WTC11 (cell line): Measurements from ENCODE around the gene GYS1. TPM values are rescaled to one million over a fixed set of nuclear protein-coding genes. Genes with fewer than 3 reads are reported as not detected.

ENCODE experiments used
- ATAC-seq: fragments of 200-7000 bp; cut with Tn5 transposase; 2 replicates; pipeline ENCODE4 v1.10.0; 2021; ENCODE audit warnings: mild to moderate bottlenecking, moderate library complexity
- CTCF ChIA-PET: fragments of 300-600 bp; sonication (Branson Sonifier 250); formaldehyde crosslinking; loops from one replicate; lab custom pipeline; 2021; ENCODE audit warnings: antibody characterized with exemption; lab: Charles Lee
- POLR2A ChIA-PET: fragments of 350-600 bp; sonication (Branson Sonifier 250); formaldehyde crosslinking; loops from one replicate; lab custom pipeline; 2021; ENCODE audit warnings: antibody characterized with exemption; lab: Charles Lee
- DNase-seq: peaks from one replicate; pipeline ENCODE4 v3.0.0; 2021; ENCODE audit warnings: low spot score
- H3K27ac Mint-ChIP-seq: 2 replicates; pipeline ENCODE4 v1.8.0; 2021; ENCODE audit warnings: mixed read lengths
- H3K27me3 Mint-ChIP-seq: 2 replicates; pipeline ENCODE4 v1.8.0; 2021; ENCODE audit warnings: low read depth, mild to moderate bottlenecking, moderate library complexity, mixed read lengths
- H3K36me3 Mint-ChIP-seq: 2 replicates; pipeline ENCODE4 v1.8.0; 2021; ENCODE audit warnings: mixed read lengths
- H3K4me1 Mint-ChIP-seq: 2 replicates; pipeline ENCODE4 v1.8.0; 2022; ENCODE audit warnings: mixed read lengths
- H3K4me3 Mint-ChIP-seq: 2 replicates; pipeline ENCODE4 v1.8.0; 2021; ENCODE audit warnings: mild to moderate bottlenecking, moderate library complexity, mixed read lengths
- H3K9me3 Mint-ChIP-seq: 2 replicates; pipeline ENCODE4 v1.8.0; 2021; ENCODE audit warnings: mixed read lengths
- ETV6 ChIP-seq: sonication (generic); formaldehyde crosslinking; IDR thresholded peaks from 2 replicates; pipeline ENCODE4 v1.8.1; 2022; ENCODE audit warnings: mild to moderate bottlenecking, missing genetic modification reagents
- FOXK1 ChIP-seq: sonication (generic); formaldehyde crosslinking; IDR thresholded peaks from 2 replicates; pipeline ENCODE4 v1.8.0; 2022; ENCODE audit warnings: mild to moderate bottlenecking, moderate library complexity, missing genetic modification reagents
- GTF2I ChIP-seq: fragments of 250-450 bp; sonication (Bioruptor Pico); conservative IDR thresholded peaks from 2 replicates; pipeline ENCODE4 v1.4.0; 2021; ENCODE audit warnings: mild to moderate bottlenecking
- JUN ChIP-seq: sonication (generic); formaldehyde crosslinking; IDR thresholded peaks from 2 replicates; pipeline ENCODE4 v1.8.0; 2023; ENCODE audit warnings: mild to moderate bottlenecking, missing genetic modification reagents
- MYBL2 ChIP-seq: sonication (generic); formaldehyde crosslinking; IDR thresholded peaks from 2 replicates; pipeline ENCODE4 v1.8.1; 2023; ENCODE audit warnings: mild to moderate bottlenecking, moderate library complexity, missing genetic modification reagents
- NFYB ChIP-seq: sonication (generic); formaldehyde crosslinking; conservative IDR thresholded peaks from 2 replicates; pipeline ENCODE4 v1.8.0; 2022; ENCODE audit warnings: low read depth, missing genetic modification reagents
- OVOL2 ChIP-seq: fragments of 250-450 bp; sonication (Bioruptor Pico); IDR thresholded peaks from 2 replicates; pipeline ENCODE4 v1.9.0; 2021; ENCODE audit warnings: mild to moderate bottlenecking, borderline replicate concordance
- RORB ChIP-seq: fragments of 250-450 bp; sonication (Bioruptor Pico); IDR thresholded peaks from 2 replicates; pipeline ENCODE4 v1.9.0; 2021; ENCODE audit warnings: mild to moderate bottlenecking
- TEAD1 ChIP-seq: sonication (generic); formaldehyde crosslinking; IDR thresholded peaks from 2 replicates; pipeline ENCODE4 v1.8.0; 2022; ENCODE audit warnings: mild to moderate bottlenecking, missing genetic modification reagents
- ZNF121 ChIP-seq: sonication (generic); formaldehyde crosslinking; IDR thresholded peaks from 2 replicates; pipeline ENCODE4 v1.8.0; 2023; ENCODE audit warnings: missing genetic modification reagents
- ZNF263 ChIP-seq: sonication (generic); formaldehyde crosslinking; IDR thresholded peaks from 2 replicates; pipeline ENCODE4 v1.8.1; 2022; ENCODE audit warnings: low read depth, mild to moderate bottlenecking, moderate library complexity, missing genetic modification reagents
- total RNA-seq: library from RNA; stranded (reverse); gene quantifications from 3 replicates; pipeline ENCODE4 v1.2.3, GENCODE V29; 2021
- TF ChIP-seq, protein P1 (sequence below): sonication (generic); formaldehyde crosslinking; conservative IDR thresholded peaks from 2 replicates; pipeline ENCODE4 v1.8.1; 2023; ENCODE audit warnings: mild to moderate bottlenecking, low read depth, missing genetic modification reagents, moderate library complexity
- TF ChIP-seq, protein P2 (sequence below): fragments of 250-450 bp; sonication (Bioruptor Pico); IDR thresholded peaks from 2 replicates; pipeline ENCODE4 v1.9.0; 2021; ENCODE audit warnings: mild to moderate bottlenecking
- TF ChIP-seq, protein P3 (sequence below): sonication (generic); formaldehyde crosslinking; IDR thresholded peaks from 2 replicates; pipeline ENCODE4 v1.8.1; 2023; ENCODE audit warnings: mild to moderate bottlenecking, missing genetic modification reagents, moderate library complexity
- TF ChIP-seq, protein P4 (sequence below): fragments of 250-450 bp; sonication (Bioruptor Pico); IDR thresholded peaks from 2 replicates; pipeline ENCODE4 v1.8.0; 2021; ENCODE audit warnings: mild to moderate bottlenecking
- TF ChIP-seq, protein P5 (sequence below): sonication (generic); formaldehyde crosslinking; IDR thresholded peaks from 2 replicates; pipeline ENCODE4 v1.8.1; 2023; ENCODE audit warnings: mild to moderate bottlenecking, missing genetic modification reagents
- TF ChIP-seq, protein P6 (sequence below): fragments of 250-450 bp; sonication (Bioruptor Pico); conservative IDR thresholded peaks from 2 replicates; pipeline ENCODE4 v1.9.0; 2021; ENCODE audit warnings: mild to moderate bottlenecking

GYS1 gene
- total RNA-seq, 1 experiment from 2014 or later: 52.0 TPM

DNA sequence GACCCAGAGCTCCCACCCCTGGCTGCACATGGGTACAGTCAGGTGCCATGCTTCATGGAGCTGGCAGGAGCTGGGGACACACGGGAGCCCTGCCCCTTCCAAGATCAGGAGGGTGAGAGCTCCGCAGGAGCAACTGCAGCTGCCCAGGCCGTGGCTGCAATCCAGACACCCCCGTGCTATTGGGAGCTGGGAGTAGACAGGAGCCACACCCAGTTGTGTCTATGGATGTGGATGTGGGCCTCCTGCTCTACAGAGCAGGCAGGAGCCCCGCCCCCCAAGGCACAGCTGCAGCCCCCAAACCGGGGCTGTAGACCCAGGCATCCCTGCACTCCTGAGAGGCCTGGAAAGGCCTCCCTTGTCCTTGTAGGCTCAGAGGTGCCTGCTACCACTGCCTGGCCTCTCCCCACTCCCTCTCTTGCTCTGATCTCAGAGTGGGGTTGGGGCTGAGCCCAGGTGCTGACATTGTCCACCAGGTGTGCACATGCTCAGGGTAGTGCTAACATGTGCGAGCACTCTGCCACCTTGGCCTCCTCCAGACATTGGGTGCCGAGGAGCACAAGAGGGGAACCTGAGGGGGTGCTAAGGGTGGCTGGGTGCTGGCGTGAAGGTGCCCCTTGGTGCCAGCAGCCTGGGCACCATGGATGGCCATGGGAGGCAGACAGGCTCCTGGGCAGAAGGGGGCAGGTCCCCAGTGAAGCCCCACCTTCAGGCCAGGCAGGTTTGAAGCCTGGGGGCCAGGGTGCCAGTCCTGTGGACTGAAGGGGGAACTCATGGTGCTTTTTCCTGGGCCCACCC lies 46.4 kb downstream of the GYS1 start:
- ATAC-seq: no peak
- Mint-ChIP-seq H3K4me3 (no peak overlapping the region), H3K36me3 (peaks cover 4% of the 10 kb centered on the region; the same call in 1 of the 2 replicates), H3K9me3 (no peaks in the 10 kb centered on the region), H3K4me1 (no peaks in the 10 kb centered on the region), H3K27me3 (peaks cover 8% of the 10 kb centered on the region), H3K27ac (no peak overlapping the region)
- TF ChIP-seq, protein P1, sequence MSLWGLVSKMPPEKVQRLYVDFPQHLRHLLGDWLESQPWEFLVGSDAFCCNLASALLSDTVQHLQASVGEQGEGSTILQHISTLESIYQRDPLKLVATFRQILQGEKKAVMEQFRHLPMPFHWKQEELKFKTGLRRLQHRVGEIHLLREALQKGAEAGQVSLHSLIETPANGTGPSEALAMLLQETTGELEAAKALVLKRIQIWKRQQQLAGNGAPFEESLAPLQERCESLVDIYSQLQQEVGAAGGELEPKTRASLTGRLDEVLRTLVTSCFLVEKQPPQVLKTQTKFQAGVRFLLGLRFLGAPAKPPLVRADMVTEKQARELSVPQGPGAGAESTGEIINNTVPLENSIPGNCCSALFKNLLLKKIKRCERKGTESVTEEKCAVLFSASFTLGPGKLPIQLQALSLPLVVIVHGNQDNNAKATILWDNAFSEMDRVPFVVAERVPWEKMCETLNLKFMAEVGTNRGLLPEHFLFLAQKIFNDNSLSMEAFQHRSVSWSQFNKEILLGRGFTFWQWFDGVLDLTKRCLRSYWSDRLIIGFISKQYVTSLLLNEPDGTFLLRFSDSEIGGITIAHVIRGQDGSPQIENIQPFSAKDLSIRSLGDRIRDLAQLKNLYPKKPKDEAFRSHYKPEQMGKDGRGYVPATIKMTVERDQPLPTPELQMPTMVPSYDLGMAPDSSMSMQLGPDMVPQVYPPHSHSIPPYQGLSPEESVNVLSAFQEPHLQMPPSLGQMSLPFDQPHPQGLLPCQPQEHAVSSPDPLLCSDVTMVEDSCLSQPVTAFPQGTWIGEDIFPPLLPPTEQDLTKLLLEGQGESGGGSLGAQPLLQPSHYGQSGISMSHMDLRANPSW (CRISPR knock-in tag): no peak
- CTCF ChIA-PET: interaction anchor here (0.9 to 1.0 kb wide), 3 partner anchors 8 to 28 kb away, joined by 3 to 4 read pairs (median 3); partner anchors contain the start of gene BAX
- DNase-seq: no peak
- POLR2A ChIA-PET: no interaction called here

DNA sequence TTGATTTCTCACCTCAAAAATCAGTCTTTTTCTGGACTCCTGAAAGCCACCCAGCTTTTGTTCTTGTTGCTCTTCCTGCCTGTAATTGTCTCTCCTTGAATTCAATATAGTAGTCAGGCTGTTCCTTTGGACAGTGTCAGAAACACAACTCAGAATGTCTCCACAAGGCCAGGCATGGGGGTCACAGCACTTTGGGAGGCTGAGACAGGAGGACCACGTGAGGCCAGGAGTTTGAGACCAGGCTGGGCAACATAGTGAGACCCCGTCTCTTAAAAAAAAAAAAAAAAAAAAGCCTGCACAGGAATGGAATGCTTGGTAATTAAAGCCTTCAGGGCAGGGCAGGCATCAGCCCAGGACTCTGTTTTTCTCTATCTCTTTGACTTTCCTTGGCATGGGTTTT lies 47.3 kb downstream of the GYS1 start:
- no peak for ATAC-seq
- no peak for DNase-seq
- Mint-ChIP-seq H3K9me3 (peaks cover 6% of the 10 kb centered on the region), H3K4me3 (no peak overlapping the region), H3K4me1 (no peaks in the 10 kb centered on the region), H3K27ac (no peak overlapping the region), H3K36me3 (peaks cover 10% of the 10 kb centered on the region), H3K27me3 (peaks cover 13% of the 10 kb centered on the region)
- POLR2A ChIA-PET: no interaction called here
- CTCF ChIA-PET: interaction anchor here (1.0 kb wide), 2 partner anchors 9 to 27 kb away, joined by 3 to 4 read pairs; partner anchors contain the start of gene BAX
- TF ChIP-seq, protein P2, sequence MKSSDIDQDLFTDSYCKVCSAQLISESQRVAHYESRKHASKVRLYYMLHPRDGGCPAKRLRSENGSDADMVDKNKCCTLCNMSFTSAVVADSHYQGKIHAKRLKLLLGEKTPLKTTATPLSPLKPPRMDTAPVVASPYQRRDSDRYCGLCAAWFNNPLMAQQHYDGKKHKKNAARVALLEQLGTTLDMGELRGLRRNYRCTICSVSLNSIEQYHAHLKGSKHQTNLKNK: no peak
- TF ChIP-seq ZNF263 (CRISPR knock-in tag) (no peak), ZNF121 (0 out of 2 replicates have a peak, but pooled peaks have one; percentile 64), RORB (CRISPR knock-in tag) (no peak), FOXK1 (CRISPR knock-in tag) (no peak)
- TF ChIP-seq, protein P3, sequence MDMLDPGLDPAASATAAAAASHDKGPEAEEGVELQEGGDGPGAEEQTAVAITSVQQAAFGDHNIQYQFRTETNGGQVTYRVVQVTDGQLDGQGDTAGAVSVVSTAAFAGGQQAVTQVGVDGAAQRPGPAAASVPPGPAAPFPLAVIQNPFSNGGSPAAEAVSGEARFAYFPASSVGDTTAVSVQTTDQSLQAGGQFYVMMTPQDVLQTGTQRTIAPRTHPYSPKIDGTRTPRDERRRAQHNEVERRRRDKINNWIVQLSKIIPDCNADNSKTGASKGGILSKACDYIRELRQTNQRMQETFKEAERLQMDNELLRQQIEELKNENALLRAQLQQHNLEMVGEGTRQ (CRISPR knock-in tag): no peak
- TF ChIP-seq, protein P4, sequence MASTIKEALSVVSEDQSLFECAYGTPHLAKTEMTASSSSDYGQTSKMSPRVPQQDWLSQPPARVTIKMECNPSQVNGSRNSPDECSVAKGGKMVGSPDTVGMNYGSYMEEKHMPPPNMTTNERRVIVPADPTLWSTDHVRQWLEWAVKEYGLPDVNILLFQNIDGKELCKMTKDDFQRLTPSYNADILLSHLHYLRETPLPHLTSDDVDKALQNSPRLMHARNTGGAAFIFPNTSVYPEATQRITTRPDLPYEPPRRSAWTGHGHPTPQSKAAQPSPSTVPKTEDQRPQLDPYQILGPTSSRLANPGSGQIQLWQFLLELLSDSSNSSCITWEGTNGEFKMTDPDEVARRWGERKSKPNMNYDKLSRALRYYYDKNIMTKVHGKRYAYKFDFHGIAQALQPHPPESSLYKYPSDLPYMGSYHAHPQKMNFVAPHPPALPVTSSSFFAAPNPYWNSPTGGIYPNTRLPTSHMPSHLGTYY (CRISPR knock-in tag): no peak
- TF ChIP-seq, protein P5, sequence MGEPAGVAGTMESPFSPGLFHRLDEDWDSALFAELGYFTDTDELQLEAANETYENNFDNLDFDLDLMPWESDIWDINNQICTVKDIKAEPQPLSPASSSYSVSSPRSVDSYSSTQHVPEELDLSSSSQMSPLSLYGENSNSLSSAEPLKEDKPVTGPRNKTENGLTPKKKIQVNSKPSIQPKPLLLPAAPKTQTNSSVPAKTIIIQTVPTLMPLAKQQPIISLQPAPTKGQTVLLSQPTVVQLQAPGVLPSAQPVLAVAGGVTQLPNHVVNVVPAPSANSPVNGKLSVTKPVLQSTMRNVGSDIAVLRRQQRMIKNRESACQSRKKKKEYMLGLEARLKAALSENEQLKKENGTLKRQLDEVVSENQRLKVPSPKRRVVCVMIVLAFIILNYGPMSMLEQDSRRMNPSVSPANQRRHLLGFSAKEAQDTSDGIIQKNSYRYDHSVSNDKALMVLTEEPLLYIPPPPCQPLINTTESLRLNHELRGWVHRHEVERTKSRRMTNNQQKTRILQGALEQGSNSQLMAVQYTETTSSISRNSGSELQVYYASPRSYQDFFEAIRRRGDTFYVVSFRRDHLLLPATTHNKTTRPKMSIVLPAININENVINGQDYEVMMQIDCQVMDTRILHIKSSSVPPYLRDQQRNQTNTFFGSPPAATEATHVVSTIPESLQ: no peak

DNA sequence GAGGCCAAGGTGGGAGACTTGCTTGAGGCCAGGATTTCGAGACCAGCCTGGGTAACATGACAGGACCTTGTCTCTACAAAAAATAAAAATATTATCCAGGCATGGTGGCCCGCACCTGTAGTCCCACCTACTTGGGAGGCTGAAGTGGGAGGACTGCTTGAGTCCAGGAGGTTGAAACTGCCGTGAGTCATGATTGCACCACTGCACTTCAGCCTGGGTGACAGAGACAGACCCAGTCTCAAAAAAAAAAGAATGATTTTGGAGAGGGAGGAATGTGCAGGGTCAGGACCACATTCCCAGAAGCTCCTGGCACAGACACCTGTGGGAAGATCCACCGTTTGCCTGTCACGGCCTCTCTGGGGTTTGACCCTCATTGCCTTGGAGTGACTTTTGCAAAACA lies 47.7 kb downstream of the GYS1 start:
- H3K27me3 Mint-ChIP-seq: peaks cover 10% of the 10 kb centered on the region
- TF ChIP-seq, protein P1 (CRISPR knock-in tag): no peak
- TF ChIP-seq JUN (CRISPR knock-in tag): no peak
- TF ChIP-seq GTF2I (CRISPR knock-in tag): no peak
- no peak for TF ChIP-seq MYBL2 (CRISPR knock-in tag)
- no peak for TF ChIP-seq NFYB (CRISPR knock-in tag)
- no peak for TF ChIP-seq OVOL2 (CRISPR knock-in tag)
- TF ChIP-seq ETV6: no peak
- no peak for TF ChIP-seq TEAD1 (CRISPR knock-in tag)
- TF ChIP-seq, protein P6, sequence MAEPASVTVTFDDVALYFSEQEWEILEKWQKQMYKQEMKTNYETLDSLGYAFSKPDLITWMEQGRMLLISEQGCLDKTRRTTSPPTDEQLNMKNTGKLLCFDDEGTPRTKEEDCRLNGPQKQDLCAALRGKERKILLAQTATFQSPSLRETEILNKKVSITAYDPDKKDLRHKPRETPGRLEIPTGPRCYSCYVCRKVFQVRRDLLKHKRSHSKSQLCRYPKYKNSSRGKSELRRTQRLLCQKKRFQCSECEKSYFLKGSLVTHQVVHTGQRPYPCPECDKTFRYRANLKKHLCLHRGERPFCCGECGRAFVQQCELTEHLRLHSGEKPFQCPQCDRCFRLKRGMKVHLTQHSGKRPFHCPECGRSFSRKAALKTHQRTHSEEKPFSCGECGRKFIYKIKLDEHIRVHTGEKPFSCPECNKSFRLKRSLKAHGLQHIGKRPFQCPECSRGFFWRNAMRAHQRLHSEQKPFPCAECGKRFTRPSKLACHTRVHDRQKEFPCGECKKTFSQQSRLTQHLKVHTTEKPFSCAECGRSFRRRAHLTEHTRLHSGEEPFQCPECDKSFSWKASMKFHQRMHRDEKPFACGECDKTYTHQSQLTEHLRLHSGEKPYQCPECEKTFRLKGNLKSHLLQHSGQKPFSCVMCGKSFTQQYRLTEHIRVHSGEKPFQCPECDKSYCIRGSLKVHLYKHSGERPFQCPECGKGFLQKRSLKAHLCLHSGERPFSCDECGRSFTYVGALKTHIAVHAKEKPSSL: no peak

More for the DNA sequence above, 47.7 kb downstream of the GYS1 start:
- H3K4me3 Mint-ChIP-seq: no peak overlapping the region
- H3K27ac Mint-ChIP-seq: no peak overlapping the region
- no peak for DNase-seq
- H3K36me3 Mint-ChIP-seq: peaks cover 11% of the 10 kb centered on the region
- ATAC-seq: no peak
- H3K4me1 Mint-ChIP-seq: no peaks in the 10 kb centered on the region
- peaks cover 6% of the 10 kb centered on the region for H3K9me3 Mint-ChIP-seq
- ChIA-PET POLR2A (no interaction called here), CTCF (interaction anchor here (0.6 to 2.4 kb wide), 2 partner anchors 25 to 27 kb away, joined by 3 to 10 read pairs; no protein-coding TSS in a partner anchor)
